Neuronal stem cell (in vitro differentiated cells): ENCODE results near the gene MRM2.

Source experiments
- DNase-seq: peaks from one replicate; pipeline ENCODE4 v3.0.0-alpha.2; 2013; ENCODE audit warnings: low spot score
- H2AFZ ChIP-seq: one replicate; pipeline ENCODE4 v1.6.1; 2013; ENCODE audit warnings: mild to moderate bottlenecking, low read length, inconsistent platforms
- H2AK5ac ChIP-seq: 2 replicates; pipeline ENCODE4 v1.6.1; 2013; ENCODE audit warnings: low read depth, mild to moderate bottlenecking, inconsistent platforms, low read length, moderate library complexity, mixed read lengths
- H2BK120ac ChIP-seq: 2 replicates; pipeline ENCODE4 v1.6.1; 2013; ENCODE audit warnings: low read depth, mild to moderate bottlenecking, inconsistent platforms, low read length, moderate library complexity, mixed read lengths
- H2BK12ac ChIP-seq: one replicate; pipeline ENCODE4 v1.6.1; 2013; ENCODE audit warnings: low read length, inconsistent platforms
- H2BK15ac ChIP-seq: 2 replicates; pipeline ENCODE4 v1.6.1; 2013; ENCODE audit warnings: mild to moderate bottlenecking, low read length, inconsistent platforms, mixed read lengths
- H2BK5ac ChIP-seq: one replicate; pipeline ENCODE4 v1.6.1; 2013; ENCODE audit warnings: inconsistent platforms, mild to moderate bottlenecking, low read length, moderate library complexity
- H3K14ac ChIP-seq: one replicate; pipeline ENCODE4 v1.6.1; 2013; ENCODE audit warnings: low read length, inconsistent platforms
- H3K18ac ChIP-seq: 2 replicates; pipeline ENCODE4 v1.6.1; 2013; ENCODE audit warnings: low read length, inconsistent platforms
- H3K23ac ChIP-seq: 2 replicates; pipeline ENCODE4 v1.6.1; 2013; ENCODE audit warnings: low read depth, mild to moderate bottlenecking, mixed read lengths, low read length, inconsistent platforms; ENCODE audit not compliant: poor library complexity
- H3K27ac ChIP-seq: replicated peaks from 3 replicates; pipeline ENCODE4 v1.5.1; 2013; ENCODE audit warnings: low read length, inconsistent platforms
- H3K27me3 ChIP-seq, 3 experiments: 2 replicates each; pipeline ENCODE4 v1.6.1; 2013; ENCODE audit warnings: low read length in 3 of 3, mild to moderate bottlenecking in 2 of 3, inconsistent platforms in 1 of 3, low read depth in 1 of 3, mixed read lengths in 1 of 3, moderate library complexity in 1 of 3; ENCODE audit not compliant: control insufficient read depth in 3 of 3, insufficient read depth in 3 of 3
- H3K36me3 ChIP-seq, 2 donors: replicated peaks in 1 of 2; 2 replicates each; pipeline ENCODE4 v1.6.1; 2013; ENCODE audit warnings: low read length in 2 of 2; ENCODE audit not compliant: control insufficient read depth in 2 of 2, insufficient read depth in 2 of 2
- H3K4ac ChIP-seq: 2 replicates; pipeline ENCODE4 v1.6.1; 2013; ENCODE audit warnings: inconsistent platforms, mild to moderate bottlenecking, low read length, moderate library complexity
- H3K4me1 ChIP-seq, 2 donors: 1 replicate in 1 of 2; 2 replicates in 1 of 2; pipeline ENCODE4 v1.6.1; 2013; ENCODE audit warnings: low read length in 2 of 2, low read depth in 1 of 2; ENCODE audit not compliant: control insufficient read depth in 2 of 2, insufficient read depth in 1 of 2
- H3K4me2 ChIP-seq: one replicate; pipeline ENCODE4 v1.6.1; 2013; ENCODE audit warnings: mild to moderate bottlenecking, low read length, inconsistent platforms; ENCODE audit not compliant: insufficient read depth, poor library complexity, severe bottlenecking
- H3K4me3 ChIP-seq, 2 donors: 2 replicates each; pipeline ENCODE4 v1.5.1; 2013; ENCODE audit warnings: low read length in 2 of 2, mild to moderate bottlenecking in 2 of 2, inconsistent platforms in 1 of 2, moderate library complexity in 1 of 2
- H3K79me1 ChIP-seq: one replicate; pipeline ENCODE4 v1.6.1; 2013; ENCODE audit warnings: low read depth, mild to moderate bottlenecking, inconsistent platforms, low read length, moderate library complexity
- H3K9ac ChIP-seq: one replicate; pipeline ENCODE4 v1.6.1; 2013; ENCODE audit warnings: mild to moderate bottlenecking, low read depth, low read length, inconsistent platforms; ENCODE audit not compliant: poor library complexity
- H3K9me3 ChIP-seq, 2 donors: replicated peaks in 1 of 2; 2 replicates each; pipeline versions ENCODE3 to v1.6.1; 2013; ENCODE audit warnings: low read length in 2 of 2, mild to moderate bottlenecking in 2 of 2, inconsistent platforms in 1 of 2, low read depth in 1 of 2, mixed read lengths in 1 of 2, moderate library complexity in 1 of 2; ENCODE audit not compliant: control insufficient read depth in 2 of 2, insufficient read depth in 1 of 2
- H4K8ac ChIP-seq: one replicate; pipeline ENCODE4 v1.6.1; 2013; ENCODE audit warnings: low read depth, mild to moderate bottlenecking, inconsistent platforms, low read length, moderate library complexity
- H4K91ac ChIP-seq: one replicate; pipeline ENCODE4 v1.6.1; 2013; ENCODE audit warnings: low read length, low read depth, mild to moderate bottlenecking, inconsistent platforms; ENCODE audit not compliant: poor library complexity
- WGBS, 2 donors: extraction: QIAGEN DNeasy Blood & Tissue Kit; methylation state at CpG; one replicate each; pipeline ENCODE4 v1.1.7; 2013; ENCODE audit warnings: missing lambda C conversion rate in 2 of 2, mixed read lengths in 1 of 2; ENCODE audit not compliant: insufficient read length in 2 of 2, insufficient replicate concordance in 1 of 2; ENCODE audit errors: extremely low coverage in 2 of 2; 5-methylcytosine and 5-hydroxymethylcytosine counted together

MRM2 gene

GRCh38 chr7:2230882-2231281, 11.1 kb downstream of the MRM2 start:
- Histone ChIP-seq H3K23ac (no peak overlapping the region), H2BK15ac (no peak overlapping the region), H2BK12ac (no peak overlapping the region), H3K18ac (no peak overlapping the region), H3K9ac (no peak overlapping the region), H3K4me2 (no peak overlapping the region), H4K8ac (no peak overlapping the region), H3K27me3 (no peaks in the 10 kb centered on the region), H3K4me3 (no peak overlapping the region), H4K91ac (no peak overlapping the region), H2BK120ac (no peak overlapping the region), H3K36me3 (peaks cover 44 to 73% of the 10 kb centered on the region in 2 donors), H3K4ac (no peak overlapping the region), H3K14ac (no peak overlapping the region), H3K27ac (no peak overlapping the region), H2AK5ac (no peak overlapping the region), H3K4me1 (peaks cover 4 to 9% of the 10 kb centered on the region in 2 donors), H3K9me3 (no peaks in the 10 kb centered on the region), H3K79me1 (peaks cover 14% of the 10 kb centered on the region), H2BK5ac (no peak overlapping the region), H2AFZ (no peak overlapping the region)
- DNase-seq, result no peak
- WGBS, 2 donors, result no CpG with 5 or more reads among the region's 9 CpGs

- H3K9ac ChIP-seq, result no peak overlapping the region
- H2AK5ac ChIP-seq, result no peak overlapping the region
- no peak overlapping the region for H3K23ac ChIP-seq
- no peak overlapping the region for H3K4me2 ChIP-seq
- H3K4me3 ChIP-seq, result no peak overlapping the region
- no CpG with 5 or more reads among the region's 8 CpGs for WGBS, 2 donors
- no peak overlapping the region for H2AFZ ChIP-seq
- peaks cover 4 to 9% of the 10 kb centered on the region in 2 donors for H3K4me1 ChIP-seq
- no peaks in the 10 kb centered on the region for H3K27me3 ChIP-seq
- no peak overlapping the region for H4K91ac ChIP-seq
- no peak overlapping the region for H3K27ac ChIP-seq
- no peak overlapping the region for H2BK12ac ChIP-seq
- peaks cover 44 to 73% of the 10 kb centered on the region in 2 donors for H3K36me3 ChIP-seq
- H2BK120ac ChIP-seq, result no peak overlapping the region
- no peak overlapping the region for H3K14ac ChIP-seq
- DNase-seq, result no peak
- peaks cover 16% of the 10 kb centered on the region for H3K79me1 ChIP-seq
- H2BK5ac ChIP-seq, result no peak overlapping the region
- H3K9me3 ChIP-seq, result no peaks in the 10 kb centered on the region
- no peak overlapping the region for H3K18ac ChIP-seq
- H2BK15ac ChIP-seq, result no peak overlapping the region
- no peak overlapping the region for H4K8ac ChIP-seq
- no peak overlapping the region for H3K4ac ChIP-seq
These were observed 11.8 kb downstream of the MRM2 start for GRCh38 chr7:2230226-2230625.

- Histone ChIP-seq H3K27me3 (no peaks in the 10 kb centered on the region), H2AK5ac (no peak overlapping the region), H2BK120ac (no peak overlapping the region), H2AFZ (no peak overlapping the region), H3K36me3 (peaks cover 43 to 73% of the 10 kb centered on the region in 2 donors), H3K18ac (no peak overlapping the region), H2BK5ac (no peak overlapping the region), H3K79me1 (peaks cover 19% of the 10 kb centered on the region), H3K27ac (no peak overlapping the region), H2BK12ac (no peak overlapping the region), H2BK15ac (no peak overlapping the region), H3K23ac (no peak overlapping the region), H3K9me3 (no peaks in the 10 kb centered on the region), H4K91ac (no peak overlapping the region), H3K14ac (no peak overlapping the region), H4K8ac (no peak overlapping the region), H3K4me1 (peaks cover 4 to 9% of the 10 kb centered on the region in 2 donors), H3K4me2 (no peak overlapping the region), H3K9ac (no peak overlapping the region), H3K4me3 (no peak overlapping the region), H3K4ac (no peak overlapping the region)
- no peak for DNase-seq
- no CpG with 5 or more reads among the region's 7 CpGs for WGBS, 2 donors
These were observed 12.5 kb downstream of the MRM2 start for GRCh38 chr7:2229467-2229866.

GRCh38 chr7:2228921-2229320, 13.1 kb downstream of the MRM2 start:
- Histone ChIP-seq H4K8ac (no peak overlapping the region), H3K4me2 (no peak overlapping the region), H3K27ac (no peak overlapping the region), H3K14ac (no peak overlapping the region), H2BK12ac (no peak overlapping the region), H2AFZ (no peak overlapping the region), H2BK5ac (no peak overlapping the region), H3K9ac (no peak overlapping the region), H3K9me3 (no peaks in the 10 kb centered on the region), H3K79me1 (peaks cover 19% of the 10 kb centered on the region), H3K4ac (no peak overlapping the region), H3K4me1 (peaks cover 4 to 9% of the 10 kb centered on the region in 2 donors), H3K23ac (no peak overlapping the region), H2BK120ac (no peak overlapping the region), H4K91ac (peak overlapping the region; percentile 22), H2BK15ac (no peak overlapping the region), H3K18ac (no peak overlapping the region), H2AK5ac (no peak overlapping the region), H3K4me3 (no peak overlapping the region), H3K36me3 (peaks cover 44 to 73% of the 10 kb centered on the region in 2 donors), H3K27me3 (no peaks in the 10 kb centered on the region)
- no CpG with 5 or more reads among the region's 8 CpGs for WGBS, 2 donors
- DNase-seq, result no peak
